HEK293 (cell line): ENCODE results near the gene BAIAP2L2.

ENCODE experiments used
- CTCF ChIP-seq: fragments of 450-650 bp; formaldehyde crosslinking; IDR thresholded peaks from 2 replicates; pipeline ENCODE4 v1.5.1; 2016; ENCODE audit warnings: missing biosample characterization, missing genetic modification characterization
- ZNF184 ChIP-seq: fragments of 450-650 bp; IDR thresholded peaks from 2 replicates; pipeline ENCODE4 v1.5.1; 2018; ENCODE audit warnings: missing biosample characterization, mild to moderate bottlenecking, missing genetic modification characterization
- ZNF626 ChIP-seq: fragments of 450-650 bp; sonication (Bioruptor Pico); formaldehyde crosslinking; IDR thresholded peaks from 2 replicates; pipeline ENCODE4 v1.5.1; 2018; ENCODE audit warnings: missing biosample characterization, missing genetic modification characterization, inconsistent platforms
- ZNF639 ChIP-seq: fragments of 450-650 bp; formaldehyde crosslinking; IDR thresholded peaks from 2 replicates; pipeline ENCODE4 v1.5.1; 2016; ENCODE audit warnings: missing biosample characterization, missing genetic modification characterization
- ZSCAN16 ChIP-seq: fragments of 450-650 bp; formaldehyde crosslinking; IDR thresholded peaks from 2 replicates; pipeline ENCODE4 v1.5.1; 2016; ENCODE audit warnings: missing biosample characterization, missing genetic modification characterization

- TF ChIP-seq ZSCAN16 (tag by site-specific recombination) (no peak), ZNF639 (tag by site-specific recombination) (no peak), CTCF (no peak), ZNF626 (tag by site-specific recombination) (no peak), ZNF184 (tag by site-specific recombination) (no peak)
These were observed 11.9 kb downstream of the BAIAP2L2 start for GRCh38 chr22:38098410-38099249.
